Glomerular visceral epithelial cell (primary cell): Measurements from ENCODE around the gene BRCC3.

ENCODE experiments used
- DNase-seq: peaks from one replicate; pipeline ENCODE4 v3.0.0-alpha.2; 2016; ENCODE audit errors: extremely low spot score

The BRCC3 gene

GRCh38 chrX:155070975-155071693 is at the start of gene BRCC3, which contains the start of the genes CMC4 and MTCP1:
TSS of gene BRCC3 (plus strand) at chrX:155071508. CDS start at chrX:155071528, 20 bp downstream.
TSS of gene CMC4 (minus strand) at chrX:155071136. CDS start at chrX:155064023, 7,113 bp downstream.
TSS of gene MTCP1 (minus strand) at chrX:155071136. CDS start at chrX:155066010, 5,126 bp downstream.
- peak; percentile 86 for DNase-seq

- no peak for DNase-seq
Observed at GRCh38 chrX:155022585-155022984, 48.7 kb upstream of the BRCC3 start, which contains the start of gene F8. TSS of gene F8 (minus strand) at chrX:155022723. CDS start at chrX:155022552, 171 bp downstream.

GRCh38 chrX:155023907-155024833 is 47.1 kb upstream of the BRCC3 start:
- no peak for DNase-seq

GRCh38 chrX:155026420-155026726 is 44.9 kb upstream of the BRCC3 start:
- DNase-seq: no peak

- DNase-seq: peak; percentile 95
Observed at GRCh38 chrX:155026727-155027508, 44.4 kb upstream of the BRCC3 start, which contains the start of gene FUNDC2. TSS of gene FUNDC2 (plus strand) at chrX:155026844. CDS start at chrX:155026939, 95 bp downstream.

GRCh38 chrX:155027509-155028066 is 43.7 kb upstream of the BRCC3 start:
- peak; percentile 31 for DNase-seq

- no peak for DNase-seq
Observed at GRCh38 chrX:155028129-155028528, 43.2 kb upstream of the BRCC3 start.

GRCh38 chrX:155028877-155029291 is 42.4 kb upstream of the BRCC3 start:
- peak; percentile 17 for DNase-seq

GRCh38 chrX:155031657-155032056 is 39.7 kb upstream of the BRCC3 start:
- no peak for DNase-seq

- DNase-seq: no peak
Observed at GRCh38 chrX:155035688-155036087, 35.6 kb upstream of the BRCC3 start.

- peak; percentile 11 for DNase-seq
Observed at GRCh38 chrX:155046129-155046810, 25.0 kb upstream of the BRCC3 start.

- DNase-seq: no peak
Observed at GRCh38 chrX:155046811-155047528, 24.3 kb upstream of the BRCC3 start.

GRCh38 chrX:155048977-155049619 is 22.2 kb upstream of the BRCC3 start:
- DNase-seq: peak; percentile 31

GRCh38 chrX:155052738-155053498 is 18.4 kb upstream of the BRCC3 start:
- DNase-seq: peak; percentile 44

GRCh38 chrX:155053656-155054055 is 17.7 kb upstream of the BRCC3 start:
- DNase-seq: no peak

- DNase-seq: no peak
Observed at GRCh38 chrX:155054255-155054654, 17.1 kb upstream of the BRCC3 start.

GRCh38 chrX:155055494-155055893 is 15.8 kb upstream of the BRCC3 start:
- no peak for DNase-seq

- no peak for DNase-seq
Observed at GRCh38 chrX:155056471-155056870, 14.8 kb upstream of the BRCC3 start.
